Measurements from ENCODE around the gene KCTD8.

The KCTD8 gene

GRCh38 chr4:44448521-44449461 lies at the start of gene KCTD8:
Gene KCTD8 (minus strand): TSS chr4:44448809.
- peak; percentile 35 for DNase-seq

GRCh38 chr4:44494810-44495701 lies 46.4 kb upstream of the KCTD8 start:
- DNase-seq: no peak

- DNase-seq: no peak
These were observed 45.3 kb upstream of the KCTD8 start for GRCh38 chr4:44493924-44494323.

- no peak for DNase-seq
These were observed 38.7 kb upstream of the KCTD8 start for GRCh38 chr4:44487341-44487740.

GRCh38 chr4:44479731-44480130 lies 31.1 kb upstream of the KCTD8 start:
- no peak for DNase-seq

- no peak for DNase-seq
These were observed 13.7 kb upstream of the KCTD8 start for GRCh38 chr4:44462259-44462658.

- DNase-seq: no peak
These were observed 775 bp downstream of the KCTD8 start for GRCh38 chr4:44447563-44448504.

- DNase-seq: no peak
These were observed 1.6 kb downstream of the KCTD8 start for GRCh38 chr4:44446801-44447562.

GRCh38 chr4:44446191-44446590 lies 2.4 kb downstream of the KCTD8 start:
- DNase-seq: no peak

GRCh38 chr4:44438687-44439086 lies 9.9 kb downstream of the KCTD8 start:
- no peak for DNase-seq

- DNase-seq: no peak
These were observed 14.4 kb downstream of the KCTD8 start for GRCh38 chr4:44434247-44434646.

- no peak for DNase-seq
These were observed 22.9 kb downstream of the KCTD8 start for GRCh38 chr4:44425614-44426208.

GRCh38 chr4:44422912-44423311 lies 25.7 kb downstream of the KCTD8 start:
- DNase-seq: no peak

- no peak for DNase-seq
These were observed 27.1 kb downstream of the KCTD8 start for GRCh38 chr4:44421330-44422065.

GRCh38 chr4:44415251-44415650 lies 33.4 kb downstream of the KCTD8 start:
- no peak for DNase-seq

GRCh38 chr4:44368413-44369167 lies 80.0 kb downstream of the KCTD8 start:
- no peak for DNase-seq

GRCh38 chr4:44354172-44354571 lies 94.4 kb downstream of the KCTD8 start:
- DNase-seq: no peak

- no peak for DNase-seq
These were observed 97.5 kb downstream of the KCTD8 start for GRCh38 chr4:44351069-44351468.

GRCh38 chr4:44342800-44343199 lies 105.8 kb downstream of the KCTD8 start:
- DNase-seq: no peak

GRCh38 chr4:44326741-44327140 lies 121.9 kb downstream of the KCTD8 start:
- no peak for DNase-seq

Data from NCI-H345 (cell line).